SK-N-SH treated with all-trans-retinoic acid at 6 μM for 48 hours (cell line): ENCODE results near the gene MAML3.

Experiments used
- ARNTL ChIP-seq: fragments of 450-650 bp; formaldehyde crosslinking; IDR thresholded peaks from 2 replicates; pipeline ENCODE4 v1.5.0; 2020; ENCODE audit warnings: low read depth, mild to moderate bottlenecking, moderate library complexity, borderline replicate concordance
- POU6F1 ChIP-seq: fragments of 250-450 bp; sonication (Bioruptor Pico); IDR thresholded peaks from 2 replicates; pipeline ENCODE4 v1.8.0; 2021; ENCODE audit warnings: low read depth, mild to moderate bottlenecking, moderate library complexity, borderline replicate concordance
- SNAI2 ChIP-seq: fragments of 250-450 bp; sonication (Bioruptor Pico); IDR thresholded peaks from 2 replicates; pipeline ENCODE4 v1.5.0; 2020; ENCODE audit warnings: mild to moderate bottlenecking, moderate library complexity
- TOX ChIP-seq: fragments of 250-450 bp; sonication (Bioruptor Pico); IDR thresholded peaks from 2 replicates; pipeline ENCODE4 v1.8.0; 2021; ENCODE audit warnings: mild to moderate bottlenecking, moderate library complexity, borderline replicate concordance
- ZFP30 ChIP-seq: fragments of 450-650 bp; formaldehyde crosslinking; IDR thresholded peaks from 2 replicates; pipeline ENCODE4 v1.5.0; 2022; ENCODE audit warnings: mild to moderate bottlenecking, moderate library complexity
- ZNF565 ChIP-seq: fragments of 450-650 bp; formaldehyde crosslinking; conservative IDR thresholded peaks from 2 replicates; pipeline ENCODE4 v1.5.0; 2020; ENCODE audit warnings: low read depth, mild to moderate bottlenecking, moderate library complexity

- no peak for TF ChIP-seq ARNTL (CRISPR knock-in tag)
- no peak for TF ChIP-seq ZFP30 (CRISPR knock-in tag)
- no peak for TF ChIP-seq ZNF565
- no peak for TF ChIP-seq POU6F1 (CRISPR knock-in tag)
- TF ChIP-seq SNAI2 (CRISPR knock-in tag): no peak
- TF ChIP-seq TOX: no peak
Observed at GRCh38 chr4:140176735-140177134, 22.8 kb upstream of the MAML3 start.
